T-helper 22 cell (primary cell): ENCODE data around the gene SMARCAL1.
"Not testable (repeated sequence)": the region's sequence is repeated elsewhere in the genome, so short reads cannot be mapped to it uniquely, and the experiment has no call there.

Experiments used
- DNase-seq: peaks from one replicate; pipeline ENCODE4 v3.0.0-alpha.2; 2020; ENCODE audit warnings: low read depth

SMARCAL1 gene

GRCh38 chr2:216502381-216503158 lies 90.3 kb downstream of the SMARCAL1 start:
- DNase-seq, result no peak

- no peak for DNase-seq
Observed at GRCh38 chr2:216503159-216503629, 90.9 kb downstream of the SMARCAL1 start.

- no peak for DNase-seq
Observed at GRCh38 chr2:216503697-216504375, 91.6 kb downstream of the SMARCAL1 start.

- DNase-seq, result no peak
Observed at GRCh38 chr2:216504376-216504762, 92.1 kb downstream of the SMARCAL1 start.

- DNase-seq, result no peak
Observed at GRCh38 chr2:216505133-216506106, 93.1 kb downstream of the SMARCAL1 start.

GRCh38 chr2:216507220-216508160 lies 95.2 kb downstream of the SMARCAL1 start:
- DNase-seq, result no peak

GRCh38 chr2:216508229-216508628 lies 95.9 kb downstream of the SMARCAL1 start:
- no peak for DNase-seq

GRCh38 chr2:216516730-216517350 lies 104.6 kb downstream of the SMARCAL1 start:
- no peak for DNase-seq

GRCh38 chr2:216517447-216518225 lies 105.4 kb downstream of the SMARCAL1 start:
- no peak for DNase-seq

GRCh38 chr2:216518566-216519119 lies 106.4 kb downstream of the SMARCAL1 start:
- DNase-seq, result not testable (repeated sequence)

GRCh38 chr2:216519154-216519762 lies 107.0 kb downstream of the SMARCAL1 start:
- no peak for DNase-seq

GRCh38 chr2:216520112-216520511 lies 107.8 kb downstream of the SMARCAL1 start:
- DNase-seq, result no peak

GRCh38 chr2:216522892-216523502 lies 110.7 kb downstream of the SMARCAL1 start:
- DNase-seq, result no peak

- DNase-seq, result no peak
Observed at GRCh38 chr2:216525972-216526371, 113.7 kb downstream of the SMARCAL1 start.

GRCh38 chr2:216526939-216527338 lies 114.7 kb downstream of the SMARCAL1 start:
- DNase-seq, result no peak

- no peak for DNase-seq
Observed at GRCh38 chr2:216527600-216527999, 115.3 kb downstream of the SMARCAL1 start.

GRCh38 chr2:216532562-216532961 lies 120.3 kb downstream of the SMARCAL1 start:
- DNase-seq, result no peak
